ENCODE measurements around the gene RANBP10. TPM values are rescaled to one million over a fixed set of nuclear protein-coding genes. Genes with fewer than 3 reads are reported as not detected.

Gene RANBP10
- total RNA-seq, 1 donor: 8.6 TPM

- no peak for DNase-seq (ENCODE audit: low read depth)
- H3K4me3 ChIP-seq (ENCODE audit: low read depth, low read length): no peak overlapping the region
- no peak for TF ChIP-seq CTCF (IDR thresholded peaks at IDR 0.05; ENCODE audit: insufficient read depth, low read depth, low read length)
Observed at GRCh38 chr16:67780847-67781564, 25.4 kb downstream of the RANBP10 start.

DNA sequence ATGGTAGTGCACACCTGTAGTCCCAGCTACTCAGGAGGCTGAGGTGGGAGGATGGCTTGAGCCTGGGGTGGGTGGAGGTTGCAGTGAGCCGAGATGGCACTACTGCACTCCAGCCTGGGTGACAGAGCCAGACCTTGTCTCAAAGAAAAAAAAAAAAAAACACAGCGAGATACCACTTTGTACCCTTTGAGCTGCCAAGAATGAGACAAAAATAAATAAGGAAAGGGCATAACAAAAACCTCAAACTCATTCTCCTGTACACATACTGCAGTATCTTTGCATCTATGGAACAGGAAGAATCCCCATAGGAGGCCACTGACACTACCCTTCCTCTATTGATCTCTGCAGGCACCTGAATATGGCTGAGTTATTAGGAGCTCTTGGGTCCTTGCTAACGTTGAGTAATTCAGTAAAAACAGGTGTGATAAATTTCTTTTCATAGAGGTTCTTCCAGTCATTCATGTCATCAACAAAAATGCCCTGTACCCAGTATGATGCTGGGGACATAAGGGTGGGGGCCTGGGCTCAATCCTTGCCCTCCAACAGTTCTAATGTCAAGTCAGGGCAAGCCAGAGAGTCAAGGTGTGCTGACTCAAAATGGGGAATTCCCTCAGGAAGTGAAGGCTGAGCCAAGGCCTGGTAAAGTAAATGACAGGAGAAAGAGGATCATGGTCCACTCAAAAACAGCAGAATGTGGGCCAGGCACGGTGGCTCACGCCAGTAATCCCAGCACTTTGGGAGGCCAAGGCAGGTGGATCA is 26.9 kb downstream of the RANBP10 start:
- no peak for DNase-seq (ENCODE audit: low read depth)
- no peak for TF ChIP-seq CTCF (IDR thresholded peaks at IDR 0.05; ENCODE audit: insufficient read depth, low read depth, low read length)
- no peak overlapping the region for H3K4me3 ChIP-seq (ENCODE audit: low read depth, low read length)

GRCh38 chr16:67775273-67775672 is 31.1 kb downstream of the RANBP10 start:
- no peak overlapping the region for H3K4me3 ChIP-seq (ENCODE audit: low read depth, low read length)
- TF ChIP-seq CTCF (IDR thresholded peaks at IDR 0.05; ENCODE audit: insufficient read depth, low read depth, low read length): no peak
- no peak for DNase-seq (ENCODE audit: low read depth)

DNA sequence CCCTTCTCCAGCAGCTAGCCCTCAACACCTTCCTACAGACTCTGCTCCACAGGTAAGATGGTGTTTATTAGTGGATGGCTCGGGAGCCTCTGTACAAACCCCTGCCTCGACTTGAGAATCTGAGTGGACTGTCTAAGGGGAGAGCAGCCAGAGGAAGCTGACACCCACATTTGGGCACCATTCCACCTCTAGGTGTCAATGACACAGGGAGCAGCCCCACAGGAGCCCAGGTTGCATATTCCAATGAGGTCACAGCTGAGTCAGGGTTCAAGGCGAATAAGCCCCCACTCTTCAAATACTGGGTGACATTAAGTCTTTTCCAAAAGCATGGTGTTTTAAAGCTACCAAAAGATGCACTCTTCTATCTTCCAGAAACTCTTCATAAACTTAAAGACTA is 31.9 kb downstream of the RANBP10 start:
- no peak for DNase-seq (ENCODE audit: low read depth)
- no peak overlapping the region for H3K4me3 ChIP-seq (ENCODE audit: low read depth, low read length)
- no peak for TF ChIP-seq CTCF (IDR thresholded peaks at IDR 0.05; ENCODE audit: insufficient read depth, low read depth, low read length)

DNA sequence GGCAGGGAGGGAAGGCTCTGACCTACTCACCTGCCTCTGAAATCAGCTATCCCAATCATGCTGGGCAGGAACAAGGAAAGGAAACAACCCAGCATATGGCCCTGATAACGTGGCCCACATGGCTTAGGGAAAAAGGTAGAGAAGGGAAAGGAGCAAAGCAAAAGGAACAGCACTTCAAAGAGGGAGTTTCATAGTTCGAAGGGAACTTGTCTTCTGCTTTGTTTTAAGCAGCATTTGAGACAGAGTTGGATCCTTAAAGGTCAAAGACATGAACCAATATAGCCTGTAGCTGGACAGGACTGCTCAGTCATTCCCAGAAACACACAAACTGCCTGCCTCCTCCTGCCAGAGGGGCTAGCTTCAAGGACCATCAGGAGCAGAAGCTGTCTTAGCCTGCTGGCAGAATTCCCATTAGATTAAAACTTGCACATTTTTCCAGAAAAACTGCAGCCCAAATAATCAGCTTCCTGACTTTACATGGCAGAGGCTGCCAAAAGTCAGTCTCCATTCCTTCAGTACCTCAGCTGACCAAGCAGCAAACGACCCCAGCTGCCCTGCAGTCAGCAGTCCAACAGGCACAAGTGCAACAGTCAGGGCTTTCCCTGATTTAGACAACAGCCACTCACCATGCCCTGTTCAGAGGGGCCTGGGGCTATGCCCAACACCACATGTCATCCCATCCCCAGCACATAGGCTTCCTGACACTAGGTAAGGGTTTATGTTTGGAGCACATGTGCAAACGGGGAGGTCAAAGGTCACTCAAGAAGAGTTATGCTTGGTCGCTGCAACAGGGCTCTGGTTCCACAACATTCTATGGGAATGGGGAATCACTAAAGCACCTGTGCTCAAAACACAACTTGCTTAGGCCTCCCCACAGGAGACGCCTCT is 32.5 kb downstream of the RANBP10 start:
- DNase-seq (ENCODE audit: low read depth): peak; percentile 26

More for the DNA sequence above, 32.5 kb downstream of the RANBP10 start:
- no peak for TF ChIP-seq CTCF (IDR thresholded peaks at IDR 0.05; ENCODE audit: insufficient read depth, low read depth, low read length)
- H3K4me3 ChIP-seq (ENCODE audit: low read depth, low read length): no peak overlapping the region
